Endothelial cell of hepatic sinusoid (primary cell): Measurements from ENCODE around the gene RASA3.
"Not testable (repeated sequence)": the region's sequence is repeated elsewhere in the genome, so short reads cannot be mapped to it uniquely, and the experiment has no call there.

Experiments used
- in situ Hi-C: cut with HindIII; loops from 2 replicates; pipeline ENCODE4 v1.10.0; 2017; ENCODE audit warnings: low sequenced_read_pairs

Gene RASA3

DNA sequence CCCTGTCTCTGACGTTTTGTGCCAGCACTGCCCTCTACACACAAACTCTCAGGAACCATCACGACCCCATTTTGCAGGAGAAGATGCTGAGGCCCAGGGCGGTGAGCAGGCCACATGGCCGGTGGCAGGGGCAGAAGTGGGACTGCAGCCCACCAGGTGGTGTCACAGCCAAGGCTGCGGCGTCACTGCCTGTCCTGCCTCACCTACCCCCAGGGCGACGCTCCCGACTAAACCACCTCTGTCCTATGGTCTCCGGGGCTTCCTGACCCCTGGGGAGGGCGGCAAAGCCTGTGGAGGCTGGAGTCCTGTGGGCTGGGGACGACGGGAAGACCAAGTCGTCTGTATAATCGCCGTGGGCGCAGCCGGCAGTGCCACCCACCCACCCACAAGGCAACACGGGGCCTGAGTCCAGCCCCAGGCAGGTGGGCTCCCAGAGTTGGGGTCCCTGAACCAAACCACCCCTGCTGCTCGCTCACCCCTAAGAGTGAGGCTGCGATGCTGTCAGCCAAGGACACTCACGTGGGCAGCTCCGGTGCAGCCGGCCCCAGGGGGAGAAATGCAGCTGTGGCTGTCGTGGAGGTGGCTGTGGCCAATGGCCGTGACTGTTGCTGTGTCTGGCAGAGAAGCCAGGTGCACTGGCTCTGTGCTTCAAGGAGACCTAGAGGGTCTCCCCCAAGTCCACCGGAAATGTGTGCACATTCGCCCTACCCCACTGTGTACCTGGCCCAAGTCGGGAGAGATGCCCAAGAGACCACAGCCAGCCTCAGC lies 29.7 kb downstream of the RASA3 start:
- in situ Hi-C loops, result no loop called here

GRCh38 chr13:114102131-114102520 lies 30.3 kb downstream of the RASA3 start:
- in situ Hi-C loops, result no loop called here

- in situ Hi-C loops, result no loop called here
Observed at GRCh38 chr13:114101358-114102130, 30.9 kb downstream of the RASA3 start.

GRCh38 chr13:114100446-114101357 lies 31.7 kb downstream of the RASA3 start:
- in situ Hi-C loops, result no loop called here

DNA sequence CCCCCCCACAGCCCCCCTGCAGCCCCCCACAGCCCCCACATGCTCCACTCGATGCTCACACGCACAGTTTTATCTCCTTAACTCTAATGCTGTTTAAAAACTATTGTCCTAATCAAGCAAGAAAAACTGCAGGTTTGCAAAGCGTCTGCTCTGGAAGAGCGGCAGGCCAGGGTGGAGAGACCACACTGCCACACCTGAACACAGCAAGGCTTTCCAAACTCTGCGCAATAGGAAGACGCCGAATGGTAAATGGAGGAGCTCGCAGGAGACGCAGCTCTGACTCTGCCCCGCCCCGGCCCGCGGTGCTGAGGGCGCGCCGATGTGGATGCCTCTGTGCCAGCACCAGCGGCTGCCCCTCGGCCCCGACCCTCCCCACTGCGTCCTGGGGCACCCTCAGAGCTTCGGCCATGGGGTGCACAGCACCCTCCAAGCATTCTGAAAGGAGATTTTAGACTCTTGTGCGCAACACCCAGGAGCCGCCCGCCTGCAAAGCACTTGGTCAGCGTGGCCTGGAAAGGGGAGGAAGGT lies 32.4 kb downstream of the RASA3 start:
- in situ Hi-C loops, result no loop called here

GRCh38 chr13:114099191-114099590 lies 33.2 kb downstream of the RASA3 start:
- in situ Hi-C loops, result no loop called here

- in situ Hi-C loops, result not testable (repeated sequence)
Observed at GRCh38 chr13:114098689-114099056, 33.8 kb downstream of the RASA3 start.

DNA sequence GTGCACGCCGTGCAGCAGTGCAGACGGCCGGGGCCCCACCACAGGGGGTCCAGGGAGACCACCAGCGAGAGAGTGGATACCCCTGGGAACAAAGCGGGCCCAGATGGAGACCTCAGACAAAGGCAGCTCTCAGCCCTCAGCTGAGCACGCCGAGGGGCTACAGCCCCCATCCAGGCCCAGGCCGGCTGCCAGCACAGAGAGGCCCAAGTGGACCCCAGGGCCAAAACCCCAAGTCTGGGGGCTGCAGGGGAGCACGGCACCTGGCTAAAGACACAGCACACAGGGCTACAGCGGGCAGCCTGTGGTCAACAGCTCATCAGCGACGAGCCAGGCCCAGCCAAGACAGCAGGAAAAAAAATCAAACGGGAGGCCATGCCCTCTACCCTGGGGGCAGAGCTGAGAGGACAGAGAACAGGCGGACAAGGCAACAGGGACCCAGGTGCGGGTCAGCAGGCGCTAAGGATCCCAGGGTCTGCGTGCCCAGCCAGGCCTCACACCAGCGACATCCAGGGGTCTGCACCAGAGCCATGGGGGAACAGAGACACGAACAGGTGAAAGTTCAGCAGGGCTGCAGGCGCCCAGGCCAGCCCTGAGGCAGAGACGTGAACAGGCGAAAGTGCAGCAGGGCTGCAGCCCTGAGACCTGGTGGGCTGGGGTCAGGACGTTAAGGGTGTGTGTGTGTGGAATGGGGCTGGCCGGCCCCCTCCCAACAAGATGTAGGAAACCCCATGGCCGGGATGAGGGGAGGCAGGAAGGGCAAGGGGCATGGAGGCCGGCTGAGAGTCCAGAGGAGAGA lies 34.3 kb downstream of the RASA3 start:
- in situ Hi-C loops, result no loop called here

- in situ Hi-C loops, result no loop called here
Observed at GRCh38 chr13:114097212-114097892, 35.1 kb downstream of the RASA3 start.

DNA sequence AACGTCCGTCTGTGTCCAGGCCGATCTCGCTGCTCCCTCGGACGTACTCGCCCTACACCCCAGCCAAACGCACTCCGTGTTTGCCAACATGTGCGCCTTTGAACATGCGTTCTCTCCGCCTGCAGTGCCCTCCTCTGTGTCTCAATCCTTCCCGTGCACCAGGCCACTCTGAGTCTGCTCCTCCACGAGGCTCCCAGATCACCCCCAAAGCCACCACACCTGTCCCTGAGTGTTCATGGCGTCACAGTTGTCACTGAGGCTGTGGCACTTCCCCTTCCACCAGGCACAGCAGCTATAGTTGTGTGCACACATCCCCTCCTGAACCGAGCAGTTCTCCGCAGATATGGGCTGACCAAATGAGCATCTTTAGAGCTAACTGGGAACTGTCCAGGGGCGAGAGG lies 35.6 kb downstream of the RASA3 start:
- in situ Hi-C loops, result no loop called here

GRCh38 chr13:114096031-114096485 lies 36.4 kb downstream of the RASA3 start:
- in situ Hi-C loops, result no loop called here

GRCh38 chr13:114095486-114095885 lies 36.9 kb downstream of the RASA3 start:
- in situ Hi-C loops, result no loop called here

GRCh38 chr13:114093118-114093517 lies 39.3 kb downstream of the RASA3 start:
- in situ Hi-C loops, result no loop called here

- in situ Hi-C loops, result no loop called here
Observed at GRCh38 chr13:114092468-114092867, 40.0 kb downstream of the RASA3 start.

DNA sequence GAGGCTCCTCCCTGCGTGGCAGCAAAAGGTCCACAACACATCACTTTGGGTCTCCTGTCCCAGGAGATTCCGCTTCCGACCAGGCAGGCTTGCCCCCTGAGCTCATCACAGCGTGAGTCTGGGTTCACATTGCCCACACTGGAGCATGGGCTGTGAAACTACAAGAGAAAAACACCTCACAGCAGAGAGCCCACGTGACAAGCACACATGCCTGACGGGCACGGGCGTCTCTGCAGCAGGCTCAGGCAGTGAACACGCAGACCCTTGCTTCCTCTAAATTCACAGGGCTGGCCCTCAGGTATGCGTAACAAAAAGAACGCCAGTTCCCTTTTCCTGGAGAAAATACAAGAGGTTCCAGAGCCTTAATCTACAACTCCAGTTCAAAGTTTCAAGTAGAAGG lies 41.9 kb downstream of the RASA3 start:
- in situ Hi-C loops, result no loop called here

GRCh38 chr13:114089751-114090400 lies 42.5 kb downstream of the RASA3 start:
- in situ Hi-C loops, result no loop called here

DNA sequence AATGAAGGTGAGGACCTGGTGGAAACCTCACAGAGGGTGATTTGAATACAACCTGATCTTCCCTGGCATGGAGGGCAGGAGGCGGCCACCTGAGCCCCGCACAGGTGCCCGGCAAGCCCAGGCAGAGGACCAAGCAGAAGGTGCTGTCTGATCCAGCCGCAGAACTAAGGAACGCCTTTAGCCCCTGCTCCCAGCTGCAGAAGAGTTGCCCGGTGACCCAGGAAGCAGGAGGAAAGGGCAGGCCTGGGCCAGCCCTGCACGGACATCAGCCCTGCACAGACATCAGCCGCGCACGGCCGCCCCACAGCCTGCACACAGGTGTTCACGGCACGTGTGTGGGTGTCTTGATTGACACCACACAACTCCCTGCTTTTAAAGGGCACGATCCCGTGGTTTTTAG lies 43.1 kb downstream of the RASA3 start:
- in situ Hi-C loops, result no loop called here

- in situ Hi-C loops, result no loop called here
Observed at GRCh38 chr13:114088863-114089262, 43.6 kb downstream of the RASA3 start.

DNA sequence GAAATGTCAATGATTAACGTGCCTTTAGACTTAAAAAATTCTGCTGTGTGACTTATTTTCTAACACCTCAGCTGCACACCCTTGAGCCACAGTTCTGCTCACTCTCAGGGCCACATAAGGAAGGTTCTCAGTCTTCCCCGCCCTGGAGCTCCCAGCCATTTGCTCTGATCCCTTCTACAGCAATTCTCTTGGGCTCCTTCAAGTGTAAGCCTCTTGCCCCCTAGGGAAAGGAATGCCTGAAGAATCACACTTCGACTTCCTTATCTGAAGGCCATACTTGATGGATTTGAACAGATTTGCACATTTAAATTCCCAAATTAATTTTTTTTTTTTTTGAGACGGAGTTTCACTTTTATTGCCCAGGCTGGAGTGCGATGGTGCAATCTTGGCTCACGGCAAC lies 44.2 kb downstream of the RASA3 start:
- in situ Hi-C loops, result no loop called here
